22Rv1 (cell line): ENCODE data around the gene OR10P1.

Experiments used
- CTCF ChIP-seq: fragments of 450-650 bp; IDR thresholded peaks from 2 replicates; pipeline ENCODE4 v1.5.1; 2017; ENCODE audit warnings: mild to moderate bottlenecking
- ZFX ChIP-seq: fragments of 450-650 bp; IDR thresholded peaks from 2 replicates; pipeline ENCODE4 v1.6.1; 2017; ENCODE audit warnings: antibody characterized with exemption, borderline replicate concordance

DNA sequence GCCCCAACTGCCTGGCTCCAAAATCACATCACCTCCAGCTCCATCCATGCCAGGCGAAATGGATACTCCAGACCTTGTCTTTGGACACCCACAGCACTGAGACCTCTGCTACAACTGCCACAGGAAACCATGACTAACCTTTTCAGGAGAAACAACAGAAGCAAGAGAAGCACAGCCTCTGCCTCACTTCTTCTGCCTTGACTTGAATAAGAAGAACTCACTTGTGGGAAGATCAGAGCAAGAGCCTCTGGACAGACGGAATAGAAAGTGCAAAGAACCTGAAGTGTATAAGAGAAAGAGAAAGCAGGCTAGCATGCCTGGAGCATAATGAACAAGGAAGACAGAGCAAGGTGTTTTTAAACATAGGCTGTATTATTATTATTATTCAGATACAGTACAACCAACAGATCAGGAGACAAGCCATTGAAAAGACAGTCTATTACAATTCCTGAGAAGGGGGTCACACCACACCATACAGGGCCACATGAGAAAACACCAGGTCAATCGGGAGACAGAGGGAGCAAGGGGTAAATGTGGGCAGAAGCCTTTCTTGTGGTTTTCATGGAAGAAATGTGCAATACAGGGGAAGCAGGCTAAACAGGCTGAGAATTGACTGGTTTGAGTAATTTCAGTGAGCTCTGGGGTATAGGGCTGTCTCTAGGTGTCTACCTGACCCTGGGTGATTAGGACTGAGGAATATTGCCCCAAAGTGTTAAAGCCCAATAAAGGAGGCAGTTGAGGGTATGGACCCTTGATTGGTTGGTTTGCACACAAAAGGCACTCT, 7.4 kb upstream of the OR10P1 start:
- TF ChIP-seq CTCF: no peak
- no peak for TF ChIP-seq ZFX
